ENCODE measurements around the gene CCDC87. TPM values are rescaled to one million over a fixed set of nuclear protein-coding genes. Genes with fewer than 3 reads are reported as not detected.
"Not testable (repeated sequence)": the region's sequence is repeated elsewhere in the genome, so short reads cannot be mapped to it uniquely, and the experiment has no call there.

CCDC87 gene
- total RNA-seq, 8 experiments from 2014 or later: 0.36 to 0.96 (median 0.67) TPM

GRCh38 chr11:66609721-66610617 is 17.1 kb upstream of the CCDC87 start:
- 0 to 93% (median 72%) methylated on average over 1 to 4 of the region's 4 CpGs; no CpG with 5 or more reads in 1 of the 10 experiments for WGBS, 10 experiments
- no peak overlapping the region for H3K27ac ChIP-seq
- H3K4me1 ChIP-seq (replicated peaks in 1 of 2): no peaks in the 10 kb centered on the region
- no peak overlapping the region for H3K4me3 ChIP-seq
- ATAC-seq (replicated peaks in 6 of 8): no peak
- in situ Hi-C loops (cut with MboI; ENCODE audit: low pct_unique_long_range_greater_than_20kb in 2 of 9, low sequenced_read_pairs in 9 of 9, unreplicated experiment in 9 of 9): no loop called here

DNA sequence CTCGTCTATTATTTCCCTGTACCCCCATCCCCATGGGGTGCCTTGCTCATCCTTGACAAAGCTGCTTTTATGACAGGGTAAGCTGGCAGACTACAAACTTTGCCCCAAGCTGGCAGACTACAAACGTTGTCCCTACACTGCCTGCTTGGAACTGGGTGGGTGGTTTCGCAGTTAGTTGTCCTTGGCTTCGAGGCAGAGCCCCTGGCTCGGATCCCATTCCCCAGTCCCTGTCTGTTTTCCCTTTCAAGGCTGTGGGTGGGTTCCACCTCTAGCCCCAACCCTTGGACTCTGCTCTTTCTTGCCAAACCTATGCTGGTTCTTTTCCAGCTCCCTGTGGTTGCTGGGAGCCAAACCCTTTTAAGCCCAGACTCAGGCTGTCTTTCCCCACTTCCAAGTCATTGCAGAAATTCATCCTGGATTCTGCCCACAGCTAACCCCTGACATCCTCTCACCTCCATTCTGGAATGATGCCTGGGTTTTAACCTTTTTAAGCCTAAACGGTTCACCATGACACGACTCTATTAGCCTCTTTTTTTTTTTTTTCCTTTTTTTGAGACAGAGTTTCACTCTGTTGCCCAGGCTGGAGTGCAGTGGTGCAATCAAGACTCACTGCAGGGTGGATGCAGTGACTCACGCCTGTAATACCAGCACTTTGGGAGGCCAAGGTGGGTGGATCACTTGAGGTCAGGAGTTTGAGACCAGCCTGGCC is 14.4 kb upstream of the CCDC87 start:
- 0 to 100% (median 55%) methylated on average over 1 to 4 of the region's 8 CpGs; no CpG with 5 or more reads in 1 of the 10 experiments for WGBS, 10 experiments
- peak in 3 of 8 experiments; percentile 76 to 96 (median 94) for ATAC-seq (replicated peaks in 6 of 8)
- H3K27ac ChIP-seq: no peak overlapping the region
- no peak overlapping the region for H3K4me3 ChIP-seq
- in situ Hi-C loops (cut with MboI; ENCODE audit: low pct_unique_long_range_greater_than_20kb in 2 of 9, low sequenced_read_pairs in 9 of 9, unreplicated experiment in 9 of 9): no loop called here
- no peaks in the 10 kb centered on the region for H3K4me1 ChIP-seq (replicated peaks in 1 of 2)

DNA sequence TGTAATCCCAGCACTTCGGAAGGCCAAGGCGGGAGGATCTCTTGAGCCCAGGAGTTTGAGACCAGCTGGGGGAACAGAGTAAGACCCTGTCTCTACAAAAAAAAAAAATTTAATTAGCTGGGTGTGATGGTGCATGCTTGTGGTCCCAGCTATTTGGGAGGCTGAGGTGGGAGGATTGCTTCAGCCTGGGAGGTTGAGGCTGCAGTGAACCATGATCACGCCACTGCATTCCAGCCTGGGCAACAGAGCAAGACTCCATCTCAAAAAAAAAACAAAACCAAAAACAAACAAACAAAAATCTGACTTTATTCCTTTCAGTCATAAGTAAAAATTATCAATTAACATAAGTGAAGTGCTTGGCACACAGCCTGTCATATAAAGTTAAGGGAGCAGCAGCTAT is 13.7 kb upstream of the CCDC87 start:
- H3K4me3 ChIP-seq; in situ Hi-C loops (cut with MboI; ENCODE audit: low pct_unique_long_range_greater_than_20kb in 2 of 9, low sequenced_read_pairs in 9 of 9, unreplicated experiment in 9 of 9); H3K27ac ChIP-seq; ATAC-seq (replicated peaks in 6 of 8); H3K4me1 ChIP-seq (replicated peaks in 1 of 2): not testable (repeated sequence)
- 94 to 100% (median 100%) methylated on average over 1 to 3 of the region's 3 CpGs; no CpG with 5 or more reads in 6 of the 10 experiments for WGBS, 10 experiments

DNA sequence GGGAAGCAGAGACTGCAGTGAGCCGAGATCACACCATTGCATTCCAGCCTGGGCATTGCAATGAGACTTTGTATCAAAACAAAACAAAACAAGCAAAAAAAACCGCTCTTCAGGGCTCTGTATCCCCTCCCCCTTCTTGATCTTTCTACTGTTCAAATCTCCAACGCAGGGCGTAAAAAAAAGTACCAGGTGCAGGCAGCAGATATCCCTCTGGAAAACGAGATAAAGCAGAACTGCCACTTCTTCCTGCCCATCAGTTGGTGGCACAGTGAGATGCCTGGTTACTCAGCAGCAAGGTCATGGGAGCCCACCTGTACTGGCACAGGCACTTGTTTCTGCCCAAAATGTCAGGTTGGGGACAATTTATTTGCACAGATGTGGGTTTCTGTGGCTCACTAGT is 11.3 kb upstream of the CCDC87 start:
- in situ Hi-C loops (cut with MboI; ENCODE audit: low pct_unique_long_range_greater_than_20kb in 2 of 9, low sequenced_read_pairs in 9 of 9, unreplicated experiment in 9 of 9): no loop called here
- no peak for ATAC-seq (replicated peaks in 6 of 8)
- Histone ChIP-seq H3K27ac (no peak overlapping the region), H3K4me1 (replicated peaks in 1 of 2) (no peaks in the 10 kb centered on the region), H3K4me3 (no peak overlapping the region)
- 82 to 95% (median 89%) methylated on average over 2 to 5 of the region's 5 CpGs; no CpG with 5 or more reads in 3 of the 10 experiments for WGBS, 10 experiments

DNA sequence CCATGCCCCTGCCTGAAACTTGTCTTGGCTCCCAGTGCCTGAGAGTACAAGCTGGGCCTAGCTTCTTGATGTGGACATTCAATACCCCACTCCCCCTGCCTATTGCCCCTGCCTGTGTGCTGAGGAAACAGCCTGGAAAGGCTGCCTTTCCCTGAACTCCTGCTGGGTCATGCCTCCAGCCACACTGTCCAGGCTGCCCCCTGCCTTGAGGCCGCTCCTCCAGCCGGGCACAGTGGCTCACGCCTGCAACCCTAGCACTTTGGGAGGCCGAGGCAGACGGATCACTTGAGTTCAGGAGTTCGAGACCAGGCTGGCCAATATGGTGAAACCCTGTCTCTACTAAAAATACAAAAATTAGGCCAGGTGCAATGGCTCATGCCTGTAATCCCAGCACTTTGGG is 10.2 kb upstream of the CCDC87 start:
- H3K4me1 ChIP-seq (replicated peaks in 1 of 2): no peaks in the 10 kb centered on the region

GRCh38 chr11:66600631-66601233 is 7.9 kb upstream of the CCDC87 start:
- ATAC-seq (replicated peaks in 6 of 8): peak in 1 of 8 experiments; percentile 50
- 89 to 100% (median 99%) methylated on average over 1 to 4 of the region's 4 CpGs for WGBS, 10 experiments
- Histone ChIP-seq H3K4me3 (no peak overlapping the region), H3K4me1 (replicated peaks in 1 of 2) (peaks cover 0 to 2% of the 10 kb centered on the region in 2 donors), H3K27ac (no peak overlapping the region)
- in situ Hi-C loops (cut with MboI; ENCODE audit: low pct_unique_long_range_greater_than_20kb in 2 of 9, low sequenced_read_pairs in 9 of 9, unreplicated experiment in 9 of 9): no loop called here

More for the DNA sequence above, 10.2 kb upstream of the CCDC87 start:
- 80 to 100% (median 87%) methylated on average over 2 to 4 of the region's 6 CpGs; no CpG with 5 or more reads in 6 of the 10 experiments for WGBS, 10 experiments
- Histone ChIP-seq H3K27ac (no peak overlapping the region), H3K4me3 (no peak overlapping the region)
- ATAC-seq (replicated peaks in 6 of 8): no peak
- in situ Hi-C loops (cut with MboI; ENCODE audit: low pct_unique_long_range_greater_than_20kb in 2 of 9, low sequenced_read_pairs in 9 of 9, unreplicated experiment in 9 of 9): no loop called here

- 80 to 100% (median 100%) methylated on average over 1 to 2 of the region's 2 CpGs; no CpG with 5 or more reads in 3 of the 10 experiments for WGBS, 10 experiments
- in situ Hi-C loops (cut with MboI; ENCODE audit: low pct_unique_long_range_greater_than_20kb in 2 of 9, low sequenced_read_pairs in 9 of 9, unreplicated experiment in 9 of 9): no loop called here
- no peak for ATAC-seq (replicated peaks in 6 of 8)
- Histone ChIP-seq H3K4me1 (replicated peaks in 1 of 2) (peaks cover 0 to 7% of the 10 kb centered on the region in 2 donors), H3K27ac (no peak overlapping the region), H3K4me3 (no peak overlapping the region)
These were observed 7.4 kb upstream of the CCDC87 start for GRCh38 chr11:66600219-66600618.

DNA sequence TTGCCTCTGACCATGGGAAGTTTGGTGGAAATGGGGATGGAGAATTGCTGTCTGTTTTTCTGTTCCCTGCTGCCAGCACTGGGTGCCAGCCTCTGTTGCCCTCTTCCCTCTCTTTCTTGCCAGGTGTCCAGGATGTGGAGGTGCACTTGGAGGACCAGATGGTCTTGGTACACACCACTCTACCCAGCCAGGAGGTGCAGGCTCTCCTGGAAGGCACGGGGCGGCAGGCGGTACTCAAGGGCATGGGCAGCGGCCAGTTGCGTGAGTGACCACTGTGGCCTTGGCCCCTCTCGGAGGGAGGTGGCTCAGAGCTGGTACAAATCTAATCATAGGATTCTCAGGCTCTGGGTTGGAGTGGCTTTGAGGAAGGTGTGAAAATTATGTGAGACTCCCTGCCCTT is 6.1 kb upstream of the CCDC87 start:
- no peak for ATAC-seq (replicated peaks in 6 of 8)
- H3K4me3 ChIP-seq: no peak overlapping the region
- H3K4me1 ChIP-seq (replicated peaks in 1 of 2): peaks cover 4 to 17% of the 10 kb centered on the region in 2 donors
- in situ Hi-C loops (cut with MboI; ENCODE audit: low pct_unique_long_range_greater_than_20kb in 2 of 9, low sequenced_read_pairs in 9 of 9, unreplicated experiment in 9 of 9): no loop called here
- no peak overlapping the region for H3K27ac ChIP-seq
- 90% methylated on average over 2 of the region's 6 CpGs; no CpG with 5 or more reads in 9 of the 10 experiments for WGBS, 10 experiments

- no peak overlapping the region for H3K4me3 ChIP-seq
- peak in 3 of 8 experiments; percentile 2 to 66 (median 26) for ATAC-seq (replicated peaks in 6 of 8)
- peaks cover 10 to 23% of the 10 kb centered on the region in 2 donors for H3K4me1 ChIP-seq (replicated peaks in 1 of 2)
- H3K27ac ChIP-seq: peak overlapping the region in 1 of 2 donors; percentile 68
- WGBS, 10 experiments: 57 to 89% (median 76%) methylated on average over 1 to 5 of the region's 5 CpGs; no CpG with 5 or more reads in 4 of the 10 experiments
- in situ Hi-C loops (cut with MboI; ENCODE audit: low pct_unique_long_range_greater_than_20kb in 2 of 9, low sequenced_read_pairs in 9 of 9, unreplicated experiment in 9 of 9): no loop called here
These were observed 2.5 kb upstream of the CCDC87 start for GRCh38 chr11:66595245-66595904.

GRCh38 chr11:66593650-66594049 is 787 bp upstream of the CCDC87 start:
- Histone ChIP-seq H3K4me3 (peak overlapping the region; percentile 45 to 59 (median 56)), H3K4me1 (replicated peaks in 1 of 2) (peaks cover 10 to 23% of the 10 kb centered on the region in 2 donors), H3K27ac (no peak overlapping the region)
- in situ Hi-C loops (cut with MboI; ENCODE audit: low pct_unique_long_range_greater_than_20kb in 2 of 9, low sequenced_read_pairs in 9 of 9, unreplicated experiment in 9 of 9): no loop called here
- no peak for ATAC-seq (replicated peaks in 6 of 8)
- 30 to 45% (median 35%) methylated on average over 2 to 7 of the region's 7 CpGs; no CpG with 5 or more reads in 7 of the 10 experiments for WGBS, 10 experiments

DNA sequence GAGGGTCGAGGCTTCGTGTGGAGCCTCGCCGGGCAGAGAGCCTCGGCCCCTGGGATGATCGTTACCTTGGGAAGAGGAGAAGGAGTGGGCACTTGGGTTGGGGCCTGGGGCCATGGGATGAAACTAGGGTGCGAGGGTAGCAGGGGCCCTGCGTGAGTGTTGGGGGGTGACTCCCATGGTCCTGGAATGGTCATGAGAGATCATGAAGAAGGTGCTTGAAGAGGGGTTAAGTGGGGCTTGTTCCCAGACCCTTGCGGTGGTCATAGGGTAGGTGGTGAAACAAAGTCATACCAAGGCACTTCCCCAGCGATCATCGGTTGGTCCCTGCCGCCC is 406 bp upstream of the CCDC87 start:
- Histone ChIP-seq H3K4me3 (peak overlapping the region; percentile 45 to 59 (median 56)), H3K27ac (peak overlapping the region; percentile 32 to 74), H3K4me1 (replicated peaks in 1 of 2) (peaks cover 10 to 23% of the 10 kb centered on the region in 2 donors)
- WGBS, 10 experiments: 0 to 16% (median 0%) methylated on average over 2 to 5 of the region's 12 CpGs; no CpG with 5 or more reads in 7 of the 10 experiments
- ATAC-seq (replicated peaks in 6 of 8): peak in 2 of 8 experiments; percentile 7 to 9
- in situ Hi-C loops (cut with MboI; ENCODE audit: low pct_unique_long_range_greater_than_20kb in 2 of 9, low sequenced_read_pairs in 9 of 9, unreplicated experiment in 9 of 9): no loop called here

GRCh38 chr11:66591175-66591574 is 1.7 kb downstream of the CCDC87 start:
- ATAC-seq (replicated peaks in 6 of 8): no peak
- Histone ChIP-seq H3K4me1 (replicated peaks in 1 of 2) (peaks cover 10 to 23% of the 10 kb centered on the region in 2 donors), H3K27ac (no peak overlapping the region), H3K4me3 (no peak overlapping the region)
- WGBS, 10 experiments: 25 to 93% (median 50%) methylated on average over 1 to 2 of the region's 2 CpGs; no CpG with 5 or more reads in 3 of the 10 experiments
- in situ Hi-C loops (cut with MboI; ENCODE audit: low pct_unique_long_range_greater_than_20kb in 2 of 9, low sequenced_read_pairs in 9 of 9, unreplicated experiment in 9 of 9): no loop called here
